Esophagus muscularis mucosa (tissue), 4 donors: ENCODE data around the gene TEX2. TPM values are rescaled to one million over a fixed set of nuclear protein-coding genes. Genes with fewer than 3 reads are reported as not detected.
"Not testable (repeated sequence)": the region's sequence is repeated elsewhere in the genome, so short reads cannot be mapped to it uniquely, and the experiment has no call there.

Experiments used
- DNase-seq: peaks from one replicate; pipeline ENCODE4 v3.0.0-alpha.2; 2017; ENCODE audit errors: extremely low spot score
- H3K27ac ChIP-seq, 4 donors: fragments of 200-600 bp; sonication (generic); replicated peaks in 1 of 4; 1 replicate in 3 of 4; 2 replicates in 1 of 4; pipeline ENCODE4 v1.5.1; 2016 to 2019; ENCODE audit warnings: mild to moderate bottlenecking in 1 of 4
- H3K27me3 ChIP-seq, 4 donors: fragments of 200-600 bp; sonication (generic); one replicate each; pipeline versions ENCODE4 v1.5.1 to v1.6.0; 2016 to 2019
- H3K36me3 ChIP-seq, 4 donors: fragments of 200-600 bp; sonication (generic); one replicate each; pipeline ENCODE4 v1.5.1; 2016 to 2019
- H3K4me1 ChIP-seq, 4 donors: fragments of 200-600 bp; sonication (generic); one replicate each; pipeline ENCODE4 v1.5.1; 2016 to 2019
- H3K4me3 ChIP-seq, 4 donors: fragments of 200-600 bp; sonication (generic); 1 replicate in 2 of 4; 2 replicates in 2 of 4; pipeline ENCODE4 v1.5.1; 2016 to 2019; ENCODE audit warnings: mild to moderate bottlenecking in 4 of 4, moderate library complexity in 1 of 4
- H3K9me3 ChIP-seq, 4 donors: fragments of 200-600 bp; sonication (generic); 1 replicate in 3 of 4; 2 replicates in 1 of 4; pipeline ENCODE4 v1.5.1; 2016 to 2019
- EP300 ChIP-seq: sonication (generic); formaldehyde crosslinking; IDR thresholded peaks from one replicate; pipeline ENCODE4 v1.6.1; 2017; ENCODE audit warnings: antibody characterized with exemption
- POLR2A ChIP-seq: fragments of 450-650 bp; IDR thresholded peaks from one replicate; pipeline ENCODE4 v1.6.1; 2017; ENCODE audit warnings: antibody characterized with exemption, moderate library complexity, mild to moderate bottlenecking, low read depth
- POLR2AphosphoS5 ChIP-seq, 2 donors: sonication (generic); formaldehyde crosslinking; IDR thresholded peaks; one replicate each; pipeline ENCODE4 v1.6.1; 2017; ENCODE audit warnings: antibody characterized with exemption in 2 of 2
- WGBS: methylation state at CpG from one replicate; pipeline ENCODE4 v1.1.5; 2018; 5-methylcytosine and 5-hydroxymethylcytosine counted together
- intact Hi-C: fragments of 100-400 bp; cut with DNase I; formaldehyde crosslinking; loops from one replicate; pipeline ENCODE4 v1.15.1; 2023
- total RNA-seq, 4 donors: library from RNA; depleted of rRNA; stranded (reverse); fragments of >200 nt; gene quantifications; one replicate each; pipeline versions ENCODE4 v1.1.0 to v1.2.1, GENCODE V29; 2016
- TF ChIP-seq, protein P1 (sequence below), 3 experiments: fragments of 200-600 bp in 2 of 3; fragments of 450-650 bp in 1 of 3; sonication (generic) in 2 of 3; IDR thresholded peaks; one replicate each; pipeline ENCODE4 v1.5.1; 2017 to 2019; ENCODE audit warnings: antibody characterized with exemption in 3 of 3, mild to moderate bottlenecking in 2 of 3, moderate library complexity in 1 of 3

The TEX2 gene
- total RNA-seq, 4 donors from 2014 or later = 32.6 to 58.7 (median 46.1) TPM

DNA sequence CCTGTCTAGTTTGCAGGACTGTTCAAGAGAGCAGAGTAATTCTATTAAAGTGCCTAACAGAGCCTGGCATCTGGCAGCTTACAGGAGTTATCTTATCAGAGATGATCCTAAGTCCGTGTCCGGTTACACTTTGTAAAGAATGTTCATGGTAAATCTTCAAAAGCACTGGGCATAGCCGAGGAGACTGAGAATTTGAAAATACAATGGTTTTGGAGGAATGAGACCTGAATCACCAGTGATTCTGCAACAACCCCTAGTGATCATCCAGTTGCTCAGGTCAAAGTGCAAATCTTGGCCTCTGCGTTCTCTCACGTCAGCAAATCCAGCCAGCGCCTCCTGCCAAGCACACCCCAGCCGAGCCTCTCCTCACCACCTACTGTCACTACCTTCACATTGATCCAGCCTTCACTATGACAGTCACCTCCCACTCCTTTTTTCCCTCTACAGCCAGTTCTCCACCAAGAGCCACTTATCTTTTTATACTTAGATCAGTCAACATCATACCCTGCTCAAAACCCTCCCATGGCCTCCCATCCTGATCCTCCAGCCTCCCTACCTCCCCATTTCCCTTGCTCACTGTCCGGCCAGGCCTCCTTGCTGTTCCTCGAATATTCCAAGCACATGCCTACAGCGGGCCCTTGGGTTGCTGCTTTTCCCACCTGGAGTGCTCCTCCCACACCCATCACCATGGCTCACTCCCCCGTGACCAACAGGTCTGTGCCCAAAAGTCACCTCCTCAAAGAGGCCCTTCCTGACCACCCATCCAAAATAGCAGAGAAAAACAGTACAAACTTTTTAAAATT, 75.8 kb downstream of the TEX2 start:
- 94% methylated on average over 11 of the region's 11 CpGs for WGBS

DNA sequence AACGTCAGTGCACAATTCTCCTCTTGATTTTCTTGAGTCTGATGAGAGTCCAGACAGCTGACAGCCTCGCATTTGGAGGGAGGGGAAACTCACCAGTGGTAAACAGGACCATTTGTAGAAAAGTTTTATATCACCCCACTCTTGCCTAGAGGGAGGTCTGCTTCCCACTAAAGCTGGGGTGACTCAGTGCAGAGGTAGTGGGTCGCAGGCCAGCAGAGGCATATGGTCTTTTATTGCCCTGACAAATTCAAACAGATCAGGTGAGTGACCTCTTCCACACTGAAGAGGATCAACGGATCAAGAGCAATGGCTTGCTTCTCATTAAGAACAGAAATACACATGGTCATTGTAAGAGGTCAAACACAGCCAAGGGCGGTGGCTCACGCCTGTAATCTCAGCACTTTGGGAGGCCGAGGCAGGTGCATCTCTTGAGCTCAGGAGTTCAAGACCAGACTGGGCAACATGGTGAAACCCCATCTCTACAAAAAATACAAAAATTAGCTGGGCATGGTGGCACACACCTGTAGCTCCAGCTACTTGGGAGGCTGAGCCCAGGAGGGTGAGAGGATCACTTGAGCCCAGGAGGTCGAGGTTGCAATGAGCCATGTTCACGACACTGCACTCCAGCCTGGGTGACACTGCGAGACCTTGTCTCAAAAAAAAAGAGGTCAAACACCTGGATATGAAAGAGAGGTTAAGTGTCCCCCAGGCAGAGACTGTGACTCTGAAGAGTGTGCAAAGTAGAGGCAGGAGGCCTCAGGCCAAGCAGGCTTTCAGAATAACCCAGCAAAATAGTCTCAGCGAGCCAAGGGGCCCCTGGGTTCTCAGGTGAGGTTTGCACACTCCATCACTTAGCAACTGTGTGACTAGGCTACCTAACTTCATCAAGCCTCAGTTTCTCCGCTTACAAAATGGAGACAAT, 76.6 kb downstream of the TEX2 start:
- intact Hi-C loops = no loop called here
- Histone ChIP-seq H3K27ac (no peak overlapping the region), H3K36me3 (peaks cover 6 to 31% (median 21%) of the 10 kb centered on the region in 4 donors), H3K4me3 (no peak overlapping the region), H3K27me3 (no peaks in the 10 kb centered on the region), H3K9me3 (no peaks in the 10 kb centered on the region), H3K4me1 (peaks cover 0 to 20% (median 2%) of the 10 kb centered on the region in 4 donors)
- TF ChIP-seq POLR2AphosphoS5 (IDR thresholded peaks at IDR 0.05) = no peak
- TF ChIP-seq, protein P1, sequence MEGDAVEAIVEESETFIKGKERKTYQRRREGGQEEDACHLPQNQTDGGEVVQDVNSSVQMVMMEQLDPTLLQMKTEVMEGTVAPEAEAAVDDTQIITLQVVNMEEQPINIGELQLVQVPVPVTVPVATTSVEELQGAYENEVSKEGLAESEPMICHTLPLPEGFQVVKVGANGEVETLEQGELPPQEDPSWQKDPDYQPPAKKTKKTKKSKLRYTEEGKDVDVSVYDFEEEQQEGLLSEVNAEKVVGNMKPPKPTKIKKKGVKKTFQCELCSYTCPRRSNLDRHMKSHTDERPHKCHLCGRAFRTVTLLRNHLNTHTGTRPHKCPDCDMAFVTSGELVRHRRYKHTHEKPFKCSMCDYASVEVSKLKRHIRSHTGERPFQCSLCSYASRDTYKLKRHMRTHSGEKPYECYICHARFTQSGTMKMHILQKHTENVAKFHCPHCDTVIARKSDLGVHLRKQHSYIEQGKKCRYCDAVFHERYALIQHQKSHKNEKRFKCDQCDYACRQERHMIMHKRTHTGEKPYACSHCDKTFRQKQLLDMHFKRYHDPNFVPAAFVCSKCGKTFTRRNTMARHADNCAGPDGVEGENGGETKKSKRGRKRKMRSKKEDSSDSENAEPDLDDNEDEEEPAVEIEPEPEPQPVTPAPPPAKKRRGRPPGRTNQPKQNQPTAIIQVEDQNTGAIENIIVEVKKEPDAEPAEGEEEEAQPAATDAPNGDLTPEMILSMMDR (IDR thresholded peaks at IDR 0.05) = no peak
- no peak for DNase-seq
- 96% methylated on average over 12 of the region's 12 CpGs for WGBS

More for the DNA sequence above, 75.8 kb downstream of the TEX2 start:
- H3K4me1 ChIP-seq = peaks cover 0 to 20% (median 2%) of the 10 kb centered on the region in 4 donors
- intact Hi-C loops = no loop called here
- H3K9me3 ChIP-seq = no peaks in the 10 kb centered on the region
- TF ChIP-seq POLR2A (no peak), POLR2AphosphoS5 (IDR thresholded peaks at IDR 0.05) (no peak), EP300 (no peak)
- TF ChIP-seq, protein P1 (IDR thresholded peaks at IDR 0.05) = no peak
- DNase-seq = no peak
- H3K27me3 ChIP-seq = no peaks in the 10 kb centered on the region
- no peak overlapping the region for H3K4me3 ChIP-seq
- H3K36me3 ChIP-seq = peaks cover 6 to 37% (median 26%) of the 10 kb centered on the region in 4 donors
- H3K27ac ChIP-seq = no peak overlapping the region

DNA sequence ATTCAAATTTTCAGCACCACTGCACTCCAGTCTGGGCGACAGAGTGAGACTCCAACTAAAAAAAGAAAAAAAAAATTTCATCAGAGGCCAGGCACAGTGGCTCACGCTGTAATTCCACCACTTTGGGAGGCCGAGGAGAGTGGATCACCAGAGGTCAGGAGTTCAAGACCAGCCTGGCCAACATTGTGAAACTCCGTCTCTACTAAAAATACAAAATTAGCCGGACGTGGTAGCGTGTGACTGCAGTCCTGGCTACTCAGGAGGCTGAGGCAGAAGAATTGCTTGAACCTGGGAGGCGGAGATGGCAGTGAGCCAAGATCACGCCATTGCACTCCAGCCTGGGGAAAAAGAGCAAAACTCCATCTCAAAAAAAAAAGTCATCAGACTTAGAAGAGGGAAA, 77.5 kb downstream of the TEX2 start:
- H3K4me3 ChIP-seq, H3K27me3 ChIP-seq, H3K27ac ChIP-seq, H3K9me3 ChIP-seq, DNase-seq, intact Hi-C loops: not testable (repeated sequence)
- TF ChIP-seq POLR2AphosphoS5 (IDR thresholded peaks at IDR 0.05) = peak in 1 of 2 donors; percentile 6
- Histone ChIP-seq H3K4me1 (peaks cover 0 to 15% (median 2%) of the 10 kb centered on the region in 4 donors), H3K36me3 (peaks cover 6 to 31% (median 21%) of the 10 kb centered on the region in 4 donors)
- WGBS = 52% methylated on average over 9 of the region's 9 CpGs

DNA sequence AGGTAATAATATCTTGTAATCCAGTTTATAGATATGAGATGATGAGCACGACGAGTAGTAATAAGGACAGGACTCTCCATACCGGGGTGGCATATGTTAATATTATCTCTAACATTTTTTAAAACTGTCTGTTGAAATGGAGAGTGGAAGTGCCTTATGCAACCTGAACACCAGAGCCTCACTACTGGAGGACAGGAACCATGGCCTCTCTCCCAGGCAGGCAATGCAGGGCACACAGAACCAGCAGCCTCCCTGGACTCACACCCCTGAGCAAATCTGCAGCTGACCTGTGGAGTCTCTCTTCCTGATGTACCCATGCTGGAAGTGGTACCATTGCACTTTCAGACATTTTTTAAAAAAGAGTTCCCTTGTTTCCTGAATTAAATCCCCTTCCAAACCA, 78.0 kb downstream of the TEX2 start:
- H3K27ac ChIP-seq = no peak overlapping the region
- H3K4me1 ChIP-seq = peaks cover 0 to 11% (median 2%) of the 10 kb centered on the region in 4 donors
- TF ChIP-seq POLR2AphosphoS5 (IDR thresholded peaks at IDR 0.05) (no peak), EP300 (no peak), POLR2A (no peak)
- TF ChIP-seq, protein P1 (IDR thresholded peaks at IDR 0.05) = no peak
- DNase-seq = no peak
- H3K9me3 ChIP-seq = no peaks in the 10 kb centered on the region
- peaks cover 6 to 31% (median 21%) of the 10 kb centered on the region in 4 donors for H3K36me3 ChIP-seq
- H3K4me3 ChIP-seq = no peak overlapping the region
- intact Hi-C loops = no loop called here
- WGBS = 95% methylated on average over 3 of the region's 3 CpGs
- no peaks in the 10 kb centered on the region for H3K27me3 ChIP-seq

DNA sequence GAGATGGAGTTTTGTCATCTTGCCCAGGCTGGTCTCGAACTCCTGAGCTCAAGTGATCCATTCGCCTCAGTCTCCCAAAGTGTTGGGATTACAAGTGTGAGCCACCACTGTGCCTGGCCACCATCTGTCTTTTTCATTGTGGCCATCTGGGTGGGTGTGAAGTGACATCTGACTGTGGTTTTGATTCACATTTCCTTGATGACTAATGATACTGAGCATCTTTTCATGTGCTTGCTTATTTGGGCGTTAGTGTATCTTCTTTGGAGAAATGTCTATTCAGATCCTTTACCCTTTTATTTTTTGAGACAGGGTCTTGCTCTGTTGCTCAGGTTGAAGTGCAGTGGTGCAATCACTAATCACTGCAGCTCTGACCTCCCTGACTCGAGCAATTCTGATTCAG, 79.2 kb downstream of the TEX2 start:
- no peak for DNase-seq
- Histone ChIP-seq H3K4me1 (peaks cover 0 to 11% (median 5%) of the 10 kb centered on the region in 4 donors), H3K4me3 (no peak overlapping the region), H3K36me3 (peaks cover 6 to 24% (median 21%) of the 10 kb centered on the region in 4 donors), H3K27me3 (no peaks in the 10 kb centered on the region), H3K9me3 (no peaks in the 10 kb centered on the region), H3K27ac (no peak overlapping the region)
- 88% methylated on average over 4 of the region's 4 CpGs for WGBS
- intact Hi-C loops = no loop called here
- TF ChIP-seq POLR2AphosphoS5 (IDR thresholded peaks at IDR 0.05) (no peak), EP300 (no peak), POLR2A (no peak)
- TF ChIP-seq, protein P1 (IDR thresholded peaks at IDR 0.05) = no peak
